Cortex of kidney (tissue), 1 donor: ENCODE results near the gene LRRC27.
"Not testable (repeated sequence)": the region's sequence is repeated elsewhere in the genome, so short reads cannot be mapped to it uniquely, and the experiment has no call there.

Source experiments
- DNase-seq: peaks from one replicate; lab custom pipeline; 2025; lab: John Stamatoyannopoulos, UW

Gene LRRC27

GRCh38 chr10:132331601-132332432 lies at the start of gene LRRC27:
LRRC27 (plus strand) TSS chr10:132332193; CDS start chr10:132333525, 1,332 bp downstream.
- DNase-seq: peak; percentile 87

- DNase-seq: no peak
Observed at GRCh38 chr10:132282667-132283603, 49.1 kb upstream of the LRRC27 start.

- DNase-seq: no peak
Observed at GRCh38 chr10:132283604-132284382, 48.2 kb upstream of the LRRC27 start.

GRCh38 chr10:132289439-132289838 lies 42.6 kb upstream of the LRRC27 start:
- DNase-seq: no peak

- DNase-seq: no peak
Observed at GRCh38 chr10:132290631-132291030, 41.4 kb upstream of the LRRC27 start.

- DNase-seq: no peak
Observed at GRCh38 chr10:132291826-132292225, 40.2 kb upstream of the LRRC27 start.

- no peak for DNase-seq
Observed at GRCh38 chr10:132292287-132293200, 39.4 kb upstream of the LRRC27 start.

- DNase-seq: no peak
Observed at GRCh38 chr10:132293201-132293812, 38.7 kb upstream of the LRRC27 start.

GRCh38 chr10:132293813-132294520 lies 38.0 kb upstream of the LRRC27 start:
- DNase-seq: no peak

GRCh38 chr10:132294561-132295318 lies 37.3 kb upstream of the LRRC27 start:
- no peak for DNase-seq

GRCh38 chr10:132295481-132295880 lies 36.5 kb upstream of the LRRC27 start:
- not testable (repeated sequence) for DNase-seq

GRCh38 chr10:132296666-132297443 lies 35.1 kb upstream of the LRRC27 start:
- DNase-seq: no peak

GRCh38 chr10:132297526-132297925 lies 34.5 kb upstream of the LRRC27 start:
- no peak for DNase-seq

- no peak for DNase-seq
Observed at GRCh38 chr10:132298038-132298881, 33.7 kb upstream of the LRRC27 start.

- DNase-seq: no peak
Observed at GRCh38 chr10:132299371-132300336, 32.3 kb upstream of the LRRC27 start.

GRCh38 chr10:132300582-132300981 lies 31.4 kb upstream of the LRRC27 start:
- DNase-seq: no peak
